Smooth muscle cell (in vitro differentiated cells): ENCODE results near the gene HERC5. TPM values are rescaled to one million over a fixed set of nuclear protein-coding genes. Genes with fewer than 3 reads are reported as not detected.

Source experiments
- DNase-seq: peaks from one replicate; lab custom pipeline; 2025; ENCODE audit not compliant: unreplicated experiment; lab: John Stamatoyannopoulos, UW
- H2AFZ ChIP-seq: fragments of 200-600 bp; sonication (generic); 2 replicates; pipeline ENCODE4 v1.6.0; 2016; ENCODE audit warnings: antibody characterized with exemption, low read depth, mild to moderate bottlenecking
- H3F3A ChIP-seq: fragments of 200-600 bp; sonication (generic); 2 replicates; pipeline ENCODE4 v1.6.0; 2017; ENCODE audit warnings: antibody characterized with exemption, low read depth
- H3K27ac ChIP-seq: fragments of 200-600 bp; sonication (generic); 2 replicates; pipeline ENCODE4 v1.5.1; 2016; ENCODE audit warnings: low read depth, mild to moderate bottlenecking
- H3K27me3 ChIP-seq: fragments of 200-600 bp; sonication (generic); 2 replicates; pipeline ENCODE4 v1.6.1; 2016; ENCODE audit warnings: low read depth, mild to moderate bottlenecking
- H3K36me3 ChIP-seq: fragments of 200-600 bp; sonication (generic); 2 replicates; pipeline ENCODE4 v1.5.1; 2016; ENCODE audit warnings: low read depth
- H3K4me1 ChIP-seq: fragments of 200-600 bp; sonication (generic); 2 replicates; pipeline ENCODE4 v1.5.1; 2016; ENCODE audit warnings: low read depth
- H3K4me2 ChIP-seq: fragments of 200-600 bp; sonication (generic); 2 replicates; pipeline ENCODE4 v1.6.0; 2016; ENCODE audit warnings: mild to moderate bottlenecking
- H3K4me3 ChIP-seq: fragments of 200-600 bp; sonication (generic); 2 replicates; pipeline ENCODE4 v1.5.1; 2016; ENCODE audit warnings: mild to moderate bottlenecking
- H3K79me2 ChIP-seq: fragments of 200-600 bp; sonication (generic); 2 replicates; pipeline ENCODE4 v1.6.0; 2016; ENCODE audit warnings: low read depth, mild to moderate bottlenecking
- H3K9ac ChIP-seq: fragments of 200-600 bp; sonication (generic); 2 replicates; pipeline ENCODE4 v1.6.0; 2016; ENCODE audit warnings: low read depth
- H3K9me3 ChIP-seq: fragments of 200-600 bp; sonication (generic); replicated peaks from 2 replicates; pipeline ENCODE4 v1.5.1; 2016; ENCODE audit warnings: low read depth
- H4K20me1 ChIP-seq: fragments of 200-600 bp; sonication (generic); 2 replicates; pipeline ENCODE4 v1.6.0; 2016; ENCODE audit warnings: low read depth
- WGBS: methylation state at CpG from one replicate; pipeline ENCODE4 v1.1.7; 2016; ENCODE audit warnings: low lambda C conversion rate; 5-methylcytosine and 5-hydroxymethylcytosine counted together
- polyA plus RNA-seq: library from polyadenylated mRNA; unstranded; fragments of >200 nt; fragmentation: Nextera tagmentation; extraction: Ambion mirVana; gene quantifications from 2 replicates; pipeline ENCODE4 v1.2.1, GENCODE V29; 2016
- total RNA-seq: library from RNA; depleted of rRNA; stranded (reverse); fragments of >200 nt; gene quantifications from 2 replicates; pipeline ENCODE4 v1.2.3, GENCODE V29; 2014
- TF ChIP-seq, protein P1 (sequence below): fragments of 200-600 bp; sonication (generic); IDR thresholded peaks from 2 replicates; pipeline ENCODE4 v1.5.1; 2017; ENCODE audit warnings: borderline replicate concordance, mild to moderate bottlenecking, antibody characterized with exemption; ENCODE audit not compliant: insufficient read depth, poor library complexity, severe bottlenecking

The HERC5 gene
- total and polyA plus RNA-seq, 2 experiments from 2014 or later: 0.69 to 1.0 TPM

DNA sequence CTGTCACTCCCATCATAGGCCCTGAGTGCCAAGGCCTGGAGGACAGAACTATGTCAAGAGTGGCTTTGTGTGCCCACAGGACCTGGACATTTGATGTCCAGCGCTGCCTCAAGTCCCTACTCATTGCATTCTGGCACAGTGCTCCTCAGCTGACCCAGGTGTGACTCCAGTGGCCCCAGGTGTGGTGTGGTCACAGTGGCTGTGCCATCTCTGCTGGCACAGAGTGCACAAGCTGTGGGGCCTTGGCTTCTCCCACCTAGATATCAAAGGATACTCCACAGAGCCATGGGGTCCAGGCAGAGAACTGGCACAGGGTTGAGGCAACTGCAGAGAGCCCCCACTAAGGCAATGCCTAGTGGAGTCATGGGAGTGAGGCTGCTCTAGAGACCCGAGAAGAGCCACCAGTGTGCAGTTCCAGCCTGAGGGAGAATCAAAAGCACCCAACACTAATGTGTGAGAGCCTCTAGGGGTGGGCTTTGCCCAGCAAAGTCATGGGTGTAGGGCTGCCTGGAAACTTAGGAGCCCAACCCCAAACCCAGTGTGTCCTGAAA is 41.0 kb downstream of the HERC5 start:
- Histone ChIP-seq H3K27me3 (no peaks in the 10 kb centered on the region), H2AFZ (no peak overlapping the region), H3K4me3 (no peak overlapping the region), H3K9me3 (no peaks in the 10 kb centered on the region), H3K4me2 (no peak overlapping the region), H3K27ac (no peak overlapping the region), H3K4me1 (no peaks in the 10 kb centered on the region), H3K36me3 (no peaks in the 10 kb centered on the region), H3K79me2 (no peaks in the 10 kb centered on the region), H3F3A (no peaks in the 10 kb centered on the region), H3K9ac (no peak overlapping the region), H4K20me1 (no peaks in the 10 kb centered on the region)
- no peak for DNase-seq
- 82% methylated on average over 2 of the region's 2 CpGs for WGBS
- TF ChIP-seq, protein P1, sequence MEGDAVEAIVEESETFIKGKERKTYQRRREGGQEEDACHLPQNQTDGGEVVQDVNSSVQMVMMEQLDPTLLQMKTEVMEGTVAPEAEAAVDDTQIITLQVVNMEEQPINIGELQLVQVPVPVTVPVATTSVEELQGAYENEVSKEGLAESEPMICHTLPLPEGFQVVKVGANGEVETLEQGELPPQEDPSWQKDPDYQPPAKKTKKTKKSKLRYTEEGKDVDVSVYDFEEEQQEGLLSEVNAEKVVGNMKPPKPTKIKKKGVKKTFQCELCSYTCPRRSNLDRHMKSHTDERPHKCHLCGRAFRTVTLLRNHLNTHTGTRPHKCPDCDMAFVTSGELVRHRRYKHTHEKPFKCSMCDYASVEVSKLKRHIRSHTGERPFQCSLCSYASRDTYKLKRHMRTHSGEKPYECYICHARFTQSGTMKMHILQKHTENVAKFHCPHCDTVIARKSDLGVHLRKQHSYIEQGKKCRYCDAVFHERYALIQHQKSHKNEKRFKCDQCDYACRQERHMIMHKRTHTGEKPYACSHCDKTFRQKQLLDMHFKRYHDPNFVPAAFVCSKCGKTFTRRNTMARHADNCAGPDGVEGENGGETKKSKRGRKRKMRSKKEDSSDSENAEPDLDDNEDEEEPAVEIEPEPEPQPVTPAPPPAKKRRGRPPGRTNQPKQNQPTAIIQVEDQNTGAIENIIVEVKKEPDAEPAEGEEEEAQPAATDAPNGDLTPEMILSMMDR: no peak

DNA sequence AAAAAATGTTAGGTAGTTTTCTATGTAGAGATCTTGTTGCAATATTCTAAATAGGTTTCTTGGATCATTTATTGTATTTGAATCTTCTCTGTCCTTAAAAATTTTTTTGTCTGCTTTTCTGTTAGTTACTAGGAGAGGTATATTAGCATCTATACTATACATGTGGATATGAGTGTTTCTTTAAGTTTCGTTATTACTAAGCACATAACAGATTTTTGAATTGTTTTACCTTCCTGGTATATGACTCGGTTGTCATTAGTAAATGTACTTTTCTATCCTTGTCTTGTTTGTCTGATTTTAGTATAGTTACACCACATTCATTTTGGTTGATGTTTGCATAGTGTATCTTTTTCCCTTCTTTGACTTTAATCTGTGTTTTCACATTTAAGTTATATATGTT is 46.4 kb downstream of the HERC5 start:
- H3K4me2 ChIP-seq: no peak overlapping the region
- no peak overlapping the region for H3K9ac ChIP-seq
- DNase-seq: no peak
- no peaks in the 10 kb centered on the region for H3K9me3 ChIP-seq
- H3K4me3 ChIP-seq: no peak overlapping the region
- 95% methylated on average over 2 of the region's 2 CpGs for WGBS
- TF ChIP-seq, protein P1: no peak
- no peaks in the 10 kb centered on the region for H3K36me3 ChIP-seq
- no peaks in the 10 kb centered on the region for H4K20me1 ChIP-seq
- H3K27me3 ChIP-seq: no peaks in the 10 kb centered on the region
- H3K27ac ChIP-seq: no peak overlapping the region
- H3K4me1 ChIP-seq: no peaks in the 10 kb centered on the region
- H3F3A ChIP-seq: no peaks in the 10 kb centered on the region
- H3K79me2 ChIP-seq: no peaks in the 10 kb centered on the region
- H2AFZ ChIP-seq: no peak overlapping the region

DNA sequence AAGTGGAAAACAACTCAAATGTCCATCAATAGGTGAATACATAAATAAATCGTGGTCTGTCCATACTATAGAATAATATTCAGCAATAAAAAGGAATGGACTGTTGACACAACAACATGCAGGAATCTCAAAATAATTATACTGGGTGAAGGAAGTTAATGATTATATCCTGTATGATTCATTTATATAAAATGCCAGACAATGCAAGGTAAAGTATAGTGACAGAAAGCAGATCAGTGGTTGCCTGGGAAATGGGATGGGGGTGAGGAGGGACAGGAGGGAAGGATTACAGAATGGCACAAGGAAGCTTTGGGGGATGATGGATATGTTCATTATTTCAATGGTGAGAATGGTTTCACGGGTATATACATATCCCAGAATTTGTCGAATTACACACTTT is 54.3 kb downstream of the HERC5 start:
- Histone ChIP-seq H3F3A (no peaks in the 10 kb centered on the region), H3K27ac (no peak overlapping the region), H3K4me3 (no peak overlapping the region), H3K36me3 (no peaks in the 10 kb centered on the region), H3K79me2 (no peaks in the 10 kb centered on the region), H4K20me1 (no peaks in the 10 kb centered on the region), H3K9ac (no peak overlapping the region), H2AFZ (no peak overlapping the region), H3K27me3 (no peaks in the 10 kb centered on the region), H3K4me1 (no peaks in the 10 kb centered on the region), H3K4me2 (no peak overlapping the region), H3K9me3 (no peaks in the 10 kb centered on the region)
- WGBS: 88% methylated on average over 3 of the region's 3 CpGs
- TF ChIP-seq, protein P1: no peak
- no peak for DNase-seq

DNA sequence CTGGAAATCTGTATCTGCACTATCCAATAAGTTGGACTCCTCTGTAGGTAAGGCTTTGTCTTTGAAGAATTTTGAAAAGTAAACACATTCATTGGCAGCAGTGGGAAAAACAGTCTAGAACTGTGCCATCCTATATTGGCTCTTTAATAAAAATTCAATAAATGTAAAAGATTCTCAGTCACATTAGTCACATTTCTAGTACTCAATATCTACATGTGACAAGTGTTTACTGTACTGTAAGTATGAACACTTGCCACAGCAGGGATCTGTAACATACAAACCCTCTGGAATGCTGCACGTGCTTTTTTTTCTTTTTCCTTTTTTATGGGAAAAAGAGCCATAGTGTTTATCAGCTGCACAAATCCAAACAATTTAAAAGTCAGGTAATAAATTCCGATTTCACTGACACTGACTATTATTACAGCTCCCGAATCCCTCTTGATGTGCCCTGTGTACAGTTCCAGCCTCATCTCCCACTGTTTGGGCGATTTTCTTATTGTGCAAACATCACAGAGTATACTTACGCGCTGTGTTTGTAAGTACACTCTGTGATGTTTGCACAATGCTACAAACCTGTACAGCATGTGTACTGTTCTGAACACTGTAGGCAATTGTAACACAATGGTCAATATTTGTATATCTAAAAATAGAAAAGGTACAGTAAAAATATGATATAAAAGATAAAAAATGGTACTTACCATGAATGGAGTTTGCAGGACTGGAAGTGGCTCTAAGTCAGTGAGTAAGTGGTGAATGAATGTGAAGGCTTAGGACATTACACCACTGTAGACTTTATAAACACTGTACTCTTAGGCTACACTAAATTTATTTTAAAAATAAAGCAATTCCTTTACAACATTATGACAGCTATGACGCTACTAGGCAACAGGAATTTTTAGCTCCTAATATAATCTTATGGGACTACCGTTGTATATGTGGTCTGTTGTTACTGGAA is 57.9 kb downstream of the HERC5 start:
- H3K27me3 ChIP-seq: no peaks in the 10 kb centered on the region
- no peaks in the 10 kb centered on the region for H4K20me1 ChIP-seq
- no peaks in the 10 kb centered on the region for H3K9me3 ChIP-seq
- H3K79me2 ChIP-seq: no peaks in the 10 kb centered on the region
- no peaks in the 10 kb centered on the region for H3F3A ChIP-seq
- no peak overlapping the region for H3K4me3 ChIP-seq
- DNase-seq: no peak
- H3K9ac ChIP-seq: no peak overlapping the region
- H3K27ac ChIP-seq: no peak overlapping the region
- H3K36me3 ChIP-seq: no peaks in the 10 kb centered on the region
- TF ChIP-seq, protein P1: no peak
- no peak overlapping the region for H2AFZ ChIP-seq
- no peaks in the 10 kb centered on the region for H3K4me1 ChIP-seq
- H3K4me2 ChIP-seq: no peak overlapping the region
- WGBS: 84% methylated on average over 8 of the region's 8 CpGs
